HG03139 (cell line): Measurements from ENCODE around the gene USP13.
"Not testable (repeated sequence)": the region's sequence is repeated elsewhere in the genome, so short reads cannot be mapped to it uniquely, and the experiment has no call there.

Experiments
- ATAC-seq: cut with Tn5 transposase; IDR thresholded peaks from one replicate; pipeline ENCODE4 v1.9.1; 2021; ENCODE audit not compliant: unreplicated experiment

USP13 gene

GRCh38 chr3:179658606-179659005, 5.8 kb downstream of the USP13 start:
- ATAC-seq: no peak

- no peak for ATAC-seq
Measured at GRCh38 chr3:179660872-179661271, 8.0 kb downstream of the USP13 start.

- ATAC-seq: no peak
Measured at GRCh38 chr3:179661777-179662176, 8.9 kb downstream of the USP13 start.

GRCh38 chr3:179663093-179663492, 10.3 kb downstream of the USP13 start:
- ATAC-seq: no peak

- ATAC-seq: no peak
Measured at GRCh38 chr3:179666030-179666429, 13.2 kb downstream of the USP13 start.

- no peak for ATAC-seq
Measured at GRCh38 chr3:179666436-179667035, 13.7 kb downstream of the USP13 start.

- no peak for ATAC-seq
Measured at GRCh38 chr3:179668429-179668828, 15.6 kb downstream of the USP13 start.

GRCh38 chr3:179670311-179670710, 17.5 kb downstream of the USP13 start:
- ATAC-seq: no peak

GRCh38 chr3:179671309-179671708, 18.5 kb downstream of the USP13 start:
- ATAC-seq: no peak

GRCh38 chr3:179671747-179672242, 19.0 kb downstream of the USP13 start:
- ATAC-seq: no peak

GRCh38 chr3:179672918-179673317, 20.1 kb downstream of the USP13 start:
- no peak for ATAC-seq

- no peak for ATAC-seq
Measured at GRCh38 chr3:179673523-179673922, 20.7 kb downstream of the USP13 start.

GRCh38 chr3:179676081-179676480, 23.2 kb downstream of the USP13 start:
- ATAC-seq: no peak

GRCh38 chr3:179677884-179678283, 25.0 kb downstream of the USP13 start:
- ATAC-seq: no peak

- no peak for ATAC-seq
Measured at GRCh38 chr3:179681492-179682263, 28.8 kb downstream of the USP13 start.

GRCh38 chr3:179682426-179683080, 29.7 kb downstream of the USP13 start:
- no peak for ATAC-seq

- not testable (repeated sequence) for ATAC-seq
Measured at GRCh38 chr3:179683286-179683685, 30.4 kb downstream of the USP13 start.

- ATAC-seq: no peak
Measured at GRCh38 chr3:179687967-179688535, 35.2 kb downstream of the USP13 start.

GRCh38 chr3:179688850-179689249, 36.0 kb downstream of the USP13 start:
- ATAC-seq: no peak

GRCh38 chr3:179694731-179695130, 41.9 kb downstream of the USP13 start:
- no peak for ATAC-seq

GRCh38 chr3:179695672-179696313, 43.0 kb downstream of the USP13 start:
- no peak for ATAC-seq
